A673 (cell line): Measurements from ENCODE around the gene LPIN2.

ENCODE experiments used
- CTCF ChIP-seq: fragments of 300-800, 200-600 bp; sonication (generic); conservative IDR thresholded peaks from 2 replicates; pipeline ENCODE4 v1.5.1; 2017; ENCODE audit warnings: low read depth, mild to moderate bottlenecking, antibody characterized with exemption, low read length, moderate library complexity, mixed read lengths
- EZH2 ChIP-seq: fragments of 200-600 bp; sonication (generic); IDR thresholded peaks from 2 replicates; pipeline ENCODE4 v1.6.1; 2017; ENCODE audit warnings: borderline replicate concordance, low read depth, mild to moderate bottlenecking, mixed read lengths, antibody characterized with exemption, low read length; ENCODE audit not compliant: poor library complexity, severe bottlenecking

GRCh38 chr18:3014503-3015203 lies 1.7 kb upstream of the LPIN2 start:
- TF ChIP-seq CTCF = no peak
- no peak for TF ChIP-seq EZH2
